WTC11 (cell line): ENCODE measurements around the gene ULK4. TPM values are rescaled to one million over a fixed set of nuclear protein-coding genes. Genes with fewer than 3 reads are reported as not detected.

ENCODE experiments used
- ATAC-seq: fragments of 200-7000 bp; cut with Tn5 transposase; 2 replicates; pipeline ENCODE4 v1.10.0; 2021; ENCODE audit warnings: mild to moderate bottlenecking, moderate library complexity
- CTCF ChIA-PET: fragments of 300-600 bp; sonication (Branson Sonifier 250); formaldehyde crosslinking; loops from one replicate; lab custom pipeline; 2021; ENCODE audit warnings: antibody characterized with exemption; lab: Charles Lee
- POLR2A ChIA-PET: fragments of 350-600 bp; sonication (Branson Sonifier 250); formaldehyde crosslinking; loops from one replicate; lab custom pipeline; 2021; ENCODE audit warnings: antibody characterized with exemption; lab: Charles Lee
- DNase-seq: peaks from one replicate; pipeline ENCODE4 v3.0.0; 2021; ENCODE audit warnings: low spot score
- H3K27ac Mint-ChIP-seq: 2 replicates; pipeline ENCODE4 v1.8.0; 2021; ENCODE audit warnings: mixed read lengths
- H3K27me3 Mint-ChIP-seq: 2 replicates; pipeline ENCODE4 v1.8.0; 2021; ENCODE audit warnings: low read depth, mild to moderate bottlenecking, moderate library complexity, mixed read lengths
- H3K36me3 Mint-ChIP-seq: 2 replicates; pipeline ENCODE4 v1.8.0; 2021; ENCODE audit warnings: mixed read lengths
- H3K4me1 Mint-ChIP-seq: 2 replicates; pipeline ENCODE4 v1.8.0; 2022; ENCODE audit warnings: mixed read lengths
- H3K4me3 Mint-ChIP-seq: 2 replicates; pipeline ENCODE4 v1.8.0; 2021; ENCODE audit warnings: mild to moderate bottlenecking, moderate library complexity, mixed read lengths
- H3K9me3 Mint-ChIP-seq: 2 replicates; pipeline ENCODE4 v1.8.0; 2021; ENCODE audit warnings: mixed read lengths
- AR ChIP-seq: fragments of 250-450 bp; sonication (Bioruptor Pico); IDR thresholded peaks from 2 replicates; pipeline ENCODE4 v1.9.0; 2021; ENCODE audit warnings: mild to moderate bottlenecking
- ATF2 ChIP-seq: sonication (generic); formaldehyde crosslinking; IDR thresholded peaks from 2 replicates; pipeline ENCODE4 v1.8.1; 2022; ENCODE audit warnings: low read depth, missing genetic modification reagents, borderline replicate concordance
- CDX4 ChIP-seq: fragments of 250-450 bp; sonication (Bioruptor Pico); IDR thresholded peaks from 2 replicates; pipeline ENCODE4 v1.9.0; 2021; ENCODE audit warnings: moderate library complexity, mild to moderate bottlenecking, inconsistent platforms, borderline replicate concordance
- CREM ChIP-seq: sonication (generic); formaldehyde crosslinking; IDR thresholded peaks from 2 replicates; pipeline ENCODE4 v1.8.1; 2022; ENCODE audit warnings: mild to moderate bottlenecking, missing genetic modification reagents, moderate library complexity
- E2F5 ChIP-seq: sonication (generic); formaldehyde crosslinking; IDR thresholded peaks from 2 replicates; pipeline ENCODE4 v1.8.1; 2022; ENCODE audit warnings: mild to moderate bottlenecking, moderate library complexity, missing genetic modification reagents
- EMX1 ChIP-seq: fragments of 250-450 bp; sonication (Bioruptor Pico); IDR thresholded peaks from 2 replicates; pipeline ENCODE4 v1.8.0; 2021; ENCODE audit warnings: mild to moderate bottlenecking
- FOXP4 ChIP-seq: sonication (generic); formaldehyde crosslinking; IDR thresholded peaks from 2 replicates; pipeline ENCODE4 v1.8.0; 2022; ENCODE audit warnings: mild to moderate bottlenecking, missing genetic modification reagents
- GABPB1 ChIP-seq: sonication (generic); formaldehyde crosslinking; IDR thresholded peaks from 2 replicates; pipeline ENCODE4 v1.8.1; 2023; ENCODE audit warnings: mild to moderate bottlenecking, missing genetic modification reagents
- JAZF1 ChIP-seq: fragments of 250-450 bp; sonication (Bioruptor Pico); IDR thresholded peaks from 2 replicates; pipeline ENCODE4 v1.9.0; 2021; ENCODE audit warnings: moderate library complexity, mild to moderate bottlenecking, inconsistent platforms
- KAT7 ChIP-seq: sonication (generic); formaldehyde crosslinking; IDR thresholded peaks from 2 replicates; pipeline ENCODE4 v1.8.1; 2023; ENCODE audit warnings: missing genetic modification reagents, mild to moderate bottlenecking, borderline replicate concordance
- NFYB ChIP-seq: sonication (generic); formaldehyde crosslinking; conservative IDR thresholded peaks from 2 replicates; pipeline ENCODE4 v1.8.0; 2022; ENCODE audit warnings: low read depth, missing genetic modification reagents
- PRRX2 ChIP-seq: fragments of 250-450 bp; sonication (Bioruptor Pico); IDR thresholded peaks from 2 replicates; pipeline ENCODE4 v1.8.0; 2021; ENCODE audit warnings: mild to moderate bottlenecking
- RELA ChIP-seq: sonication (generic); formaldehyde crosslinking; IDR thresholded peaks from 2 replicates; pipeline ENCODE4 v1.8.1; 2022; ENCODE audit warnings: missing genetic modification reagents, mild to moderate bottlenecking, borderline replicate concordance
- SMAD3 ChIP-seq: sonication (generic); formaldehyde crosslinking; IDR thresholded peaks from 2 replicates; pipeline ENCODE4 v1.8.0; 2022; ENCODE audit warnings: missing genetic modification reagents, mild to moderate bottlenecking, borderline replicate concordance
- SOX15 ChIP-seq: fragments of 250-450 bp; sonication (Bioruptor Pico); IDR thresholded peaks from 2 replicates; pipeline ENCODE4 v1.9.0; 2021; ENCODE audit warnings: mild to moderate bottlenecking
- SP1 ChIP-seq: sonication (generic); formaldehyde crosslinking; conservative IDR thresholded peaks from 2 replicates; pipeline ENCODE4 v1.8.1; 2022; ENCODE audit warnings: missing genetic modification reagents
- TEAD1 ChIP-seq: sonication (generic); formaldehyde crosslinking; IDR thresholded peaks from 2 replicates; pipeline ENCODE4 v1.8.0; 2022; ENCODE audit warnings: mild to moderate bottlenecking, missing genetic modification reagents
- ZBTB21 ChIP-seq: sonication (generic); formaldehyde crosslinking; IDR thresholded peaks from 2 replicates; pipeline ENCODE4 v1.8.1; 2023; ENCODE audit warnings: mild to moderate bottlenecking, missing genetic modification reagents, borderline replicate concordance
- ZNF121 ChIP-seq: sonication (generic); formaldehyde crosslinking; IDR thresholded peaks from 2 replicates; pipeline ENCODE4 v1.8.0; 2023; ENCODE audit warnings: missing genetic modification reagents
- ZNF263 ChIP-seq: sonication (generic); formaldehyde crosslinking; IDR thresholded peaks from 2 replicates; pipeline ENCODE4 v1.8.1; 2022; ENCODE audit warnings: low read depth, mild to moderate bottlenecking, moderate library complexity, missing genetic modification reagents
- ZNF281 ChIP-seq: sonication (generic); formaldehyde crosslinking; IDR thresholded peaks from 2 replicates; pipeline ENCODE4 v1.8.0; 2023; ENCODE audit warnings: mild to moderate bottlenecking, missing genetic modification reagents
- ZNF396 ChIP-seq: fragments of 250-450 bp; sonication (Bioruptor Pico); IDR thresholded peaks from 2 replicates; pipeline ENCODE4 v1.8.0; 2021; ENCODE audit warnings: mild to moderate bottlenecking, moderate library complexity, borderline replicate concordance
- ZNF416 ChIP-seq: fragments of 250-450 bp; sonication (Bioruptor Pico); IDR thresholded peaks from 2 replicates; pipeline ENCODE4 v1.9.0; 2021; ENCODE audit warnings: mild to moderate bottlenecking, inconsistent platforms
- ZSCAN18 ChIP-seq: fragments of 250-450 bp; sonication (Bioruptor Pico); IDR thresholded peaks from 2 replicates; pipeline ENCODE4 v2.1.2; 2022; ENCODE audit warnings: mild to moderate bottlenecking, moderate library complexity
- total RNA-seq: library from RNA; stranded (reverse); gene quantifications from 3 replicates; pipeline ENCODE4 v1.2.3, GENCODE V29; 2021

The ULK4 gene
- total RNA-seq, 1 experiment from 2014 or later: 9.2 TPM

- 0 out of 2 replicates have a peak, but pooled peaks have one; percentile 83 for TF ChIP-seq E2F5
- no peak for TF ChIP-seq ZNF396 (CRISPR knock-in tag)
- 0 out of 2 replicates have a peak, but pooled peaks have one; percentile 36 for TF ChIP-seq FOXP4
- TF ChIP-seq SOX15 (CRISPR knock-in tag): no peak
- TF ChIP-seq EMX1 (CRISPR knock-in tag): 0 out of 2 replicates have a peak, but pooled peaks have one; percentile 32
- TF ChIP-seq ATF2 (CRISPR knock-in tag): no peak
- TF ChIP-seq ZNF281: no peak
- 0 out of 2 replicates have a peak, but pooled peaks have one; percentile 45 for TF ChIP-seq CREM (CRISPR knock-in tag)
- TF ChIP-seq NFYB (CRISPR knock-in tag): peak; percentile 63
- TF ChIP-seq ZNF416 (CRISPR knock-in tag): no peak
- TF ChIP-seq ZNF263 (CRISPR knock-in tag): no peak
- TF ChIP-seq ZSCAN18 (CRISPR knock-in tag): no peak
- TF ChIP-seq TEAD1 (CRISPR knock-in tag): no peak; the same call in 1 of the 2 replicates
- TF ChIP-seq SP1 (CRISPR knock-in tag): peak; percentile 53; the same call in 1 of the 2 replicates
Observed at GRCh38 chr3:41961751-41962679, at the start of gene ULK4 (continued).

- Mint-ChIP-seq H3K36me3 (no peaks in the 10 kb centered on the region), H3K9me3 (no peaks in the 10 kb centered on the region), H3K4me1 (peaks cover 22% of the 10 kb centered on the region)
- no peak for ATAC-seq
- TF ChIP-seq CDX4 (CRISPR knock-in tag) (no peak), KAT7 (no peak), PRRX2 (CRISPR knock-in tag) (no peak), ZNF121 (CRISPR knock-in tag) (no peak), SMAD3 (CRISPR knock-in tag) (no peak), ZBTB21 (CRISPR knock-in tag) (no peak), RELA (CRISPR knock-in tag) (no peak), GABPB1 (CRISPR knock-in tag) (no peak), JAZF1 (CRISPR knock-in tag) (no peak), AR (CRISPR knock-in tag) (no peak)
- TF ChIP-seq, all 79 proteins: peak for 0
- CTCF ChIA-PET: interaction anchor here (1.3 to 4.7 kb wide), 2 partner anchors 13 to 89 kb away, joined by 5 to 21 read pairs; no protein-coding TSS in a partner anchor
- POLR2A ChIA-PET: interaction anchor here (1.1 kb wide), 1 partner anchor 49 kb away, joined by 4 read pairs; the partner anchor contains the start of gene ULK4
- peaks cover 11% of the 10 kb centered on the region for H3K27me3 Mint-ChIP-seq
- no peak for DNase-seq
- H3K4me3 Mint-ChIP-seq: no peak overlapping the region
- H3K27ac Mint-ChIP-seq: no peak overlapping the region
Observed at GRCh38 chr3:42010530-42010929, 48.6 kb upstream of the ULK4 start.
